GM18873 (cell line): ENCODE results near the gene ADAMTSL2.

ENCODE experiments used
- ATAC-seq: cut with Tn5 transposase; IDR thresholded peaks from one replicate; pipeline ENCODE4 v1.9.1; 2021; ENCODE audit warnings: mild to moderate bottlenecking, moderate library complexity, moderate number of reproducible peaks; ENCODE audit not compliant: unreplicated experiment, low FRiP score

ADAMTSL2 gene

DNA sequence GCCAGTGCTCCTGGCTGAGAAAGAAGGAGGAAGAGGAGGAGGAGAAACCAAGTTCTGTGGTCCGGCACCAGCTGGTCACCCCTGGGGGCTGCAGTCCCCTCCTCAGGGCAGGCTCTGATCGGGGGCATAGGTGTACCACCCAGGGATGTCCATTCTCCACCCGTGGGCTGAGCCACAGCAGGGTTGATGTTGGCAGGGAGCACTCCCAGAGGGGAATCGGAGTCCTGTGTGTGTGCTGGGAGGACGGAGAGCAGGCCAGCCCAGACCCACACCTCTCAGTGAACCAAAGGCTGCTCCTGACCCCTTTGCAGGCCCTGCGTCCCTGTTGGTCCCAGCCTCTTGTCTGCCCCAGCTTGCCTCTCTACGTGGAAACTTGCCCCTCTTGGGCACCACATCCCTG, 4.6 kb upstream of the ADAMTSL2 start:
- ATAC-seq = no peak

DNA sequence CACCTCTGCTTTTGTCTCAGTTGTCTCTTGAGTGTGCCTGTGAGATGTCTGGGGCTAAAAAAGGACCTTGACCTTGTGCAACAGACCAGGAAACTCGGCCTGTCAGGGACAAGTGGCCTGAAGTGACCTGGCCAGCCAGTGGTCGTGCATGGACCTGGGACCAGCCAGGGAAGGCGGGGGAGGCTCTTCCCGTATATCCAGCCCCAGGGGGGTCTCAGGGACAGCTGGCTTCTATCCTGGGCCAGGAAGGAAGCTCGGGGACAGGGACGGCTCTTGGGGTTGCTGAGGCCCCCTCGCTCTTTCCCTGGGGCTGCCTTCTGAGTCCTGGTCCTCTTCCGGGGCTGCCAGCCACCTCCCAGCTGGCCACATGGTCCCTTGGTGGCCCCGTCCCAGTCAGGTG, 3.2 kb upstream of the ADAMTSL2 start:
- no peak for ATAC-seq

DNA sequence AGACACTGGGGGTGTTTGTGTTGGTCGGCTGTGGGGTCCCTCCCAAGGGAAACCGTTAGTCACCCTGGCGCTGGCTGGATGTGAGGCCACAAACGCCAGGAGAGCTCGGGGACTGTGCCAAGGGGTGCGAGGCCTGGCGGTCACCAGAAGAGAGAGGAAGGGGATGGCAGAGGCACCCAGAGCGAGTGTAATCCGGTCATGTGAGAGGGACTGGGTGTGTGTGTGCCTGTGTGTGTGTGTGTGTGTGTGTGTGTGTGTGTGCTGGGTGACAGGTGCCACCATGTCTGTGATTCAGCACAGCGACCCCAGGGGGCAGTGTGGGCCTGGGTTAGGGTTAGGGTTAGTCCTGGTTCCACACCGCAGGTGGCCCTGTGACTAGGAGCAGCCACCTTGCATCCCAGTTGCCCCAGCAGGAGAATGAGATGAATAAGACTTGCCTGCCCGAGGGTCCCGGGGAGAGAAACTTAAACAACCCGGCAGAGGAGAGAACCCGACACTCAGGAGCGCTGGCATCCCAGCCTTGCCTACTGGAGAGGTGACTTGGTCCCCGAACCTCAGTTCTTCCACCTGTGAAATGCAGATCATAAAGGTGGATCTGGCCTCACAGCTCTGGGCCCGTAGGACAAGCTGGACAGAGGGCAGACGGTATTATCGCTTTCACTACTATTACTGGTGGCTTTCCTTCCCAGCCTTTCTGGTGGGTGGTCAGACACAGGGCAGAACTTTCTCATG, 1.4 kb upstream of the ADAMTSL2 start:
- ATAC-seq = no peak

DNA sequence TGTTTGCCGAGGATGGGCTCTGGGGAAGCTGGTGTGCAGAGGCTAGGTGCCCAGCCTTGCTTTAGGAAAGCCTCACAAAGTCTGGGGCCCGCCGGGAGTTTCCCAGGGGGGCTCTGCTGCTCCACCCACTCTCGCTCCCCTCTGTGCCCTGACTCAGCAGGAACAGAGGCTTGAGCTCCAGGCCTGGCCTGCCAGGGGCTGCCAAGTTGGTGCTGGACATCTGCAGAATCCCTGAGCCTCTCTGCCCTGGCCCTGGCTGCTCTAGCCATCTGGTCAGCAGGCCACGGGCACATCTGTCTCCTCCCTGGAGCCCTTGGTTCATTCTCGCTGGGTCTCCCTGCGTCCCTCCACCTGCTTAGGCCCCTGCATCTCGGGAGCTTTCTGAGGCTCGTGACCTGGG, 647 bp upstream of the ADAMTSL2 start:
- no peak for ATAC-seq

DNA sequence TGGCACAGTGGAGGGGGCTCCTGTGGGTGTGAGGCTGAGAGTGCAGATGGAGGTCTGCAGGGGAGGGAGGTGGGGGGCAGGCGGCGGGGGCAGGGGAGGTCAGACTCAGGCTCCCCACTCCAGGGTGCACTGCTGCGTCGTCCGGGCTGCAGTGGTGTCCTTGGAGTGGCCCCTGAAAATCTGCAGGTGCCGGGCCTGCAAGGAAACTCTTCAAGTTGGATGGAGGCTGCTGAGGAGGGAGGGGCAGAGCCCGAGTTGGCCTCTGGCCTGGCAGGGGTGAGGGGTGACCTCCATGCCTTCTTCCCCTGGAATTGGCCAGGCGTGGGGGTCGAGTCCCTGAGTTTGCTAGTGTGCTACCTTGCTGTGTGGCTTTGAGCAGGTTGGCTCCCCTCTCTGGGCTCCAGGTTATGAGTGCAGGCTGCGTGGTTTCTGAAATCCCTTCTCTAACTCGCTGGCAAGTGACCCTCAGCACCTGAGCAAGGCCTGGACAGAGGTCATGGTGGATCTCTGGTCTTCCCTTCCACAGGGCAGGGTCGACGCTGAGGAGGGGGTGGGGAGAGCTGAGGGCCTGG, 888 bp downstream of the ADAMTSL2 start:
- ATAC-seq = no peak

DNA sequence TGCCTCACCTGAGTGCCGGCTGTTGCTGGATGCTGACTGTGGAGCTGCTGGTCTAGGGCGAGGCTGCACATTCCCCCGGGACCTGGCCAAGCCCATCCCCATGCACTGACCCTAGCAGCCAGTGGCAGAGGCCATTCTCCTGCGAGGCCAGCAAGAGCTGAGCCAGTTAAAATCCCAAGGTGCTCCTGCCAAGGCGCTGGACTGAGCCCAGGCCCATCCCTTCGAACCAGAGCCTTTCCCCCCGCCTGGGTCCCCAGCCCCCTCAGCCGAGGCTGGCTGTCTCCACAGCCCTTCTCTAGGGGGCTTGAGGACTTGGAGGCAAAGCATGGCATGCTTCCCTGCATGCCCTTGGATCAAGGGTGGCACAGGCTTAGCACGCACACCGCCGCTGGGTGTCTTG, 1.6 kb downstream of the ADAMTSL2 start:
- no peak for ATAC-seq

DNA sequence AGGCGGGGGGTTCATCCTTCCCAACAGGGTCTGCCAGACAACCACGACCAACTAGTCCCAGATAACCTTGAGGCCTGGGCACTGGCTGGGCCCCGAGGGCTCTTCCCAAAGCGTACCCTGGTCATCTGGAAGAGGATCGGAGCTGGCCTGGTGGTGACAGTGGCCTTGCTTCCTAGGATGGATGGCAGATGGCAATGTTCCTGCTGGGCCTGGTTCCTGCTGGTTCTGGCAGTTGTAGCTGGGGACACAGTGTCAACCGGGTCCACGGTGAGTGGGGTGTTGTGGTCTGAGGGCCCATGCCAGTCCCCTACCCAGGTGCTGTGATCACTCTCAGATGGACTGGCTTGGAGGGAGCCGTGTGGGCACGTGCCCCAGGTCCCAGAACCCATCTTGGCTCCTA, 2.0 kb downstream of the ADAMTSL2 start:
- no peak for ATAC-seq

DNA sequence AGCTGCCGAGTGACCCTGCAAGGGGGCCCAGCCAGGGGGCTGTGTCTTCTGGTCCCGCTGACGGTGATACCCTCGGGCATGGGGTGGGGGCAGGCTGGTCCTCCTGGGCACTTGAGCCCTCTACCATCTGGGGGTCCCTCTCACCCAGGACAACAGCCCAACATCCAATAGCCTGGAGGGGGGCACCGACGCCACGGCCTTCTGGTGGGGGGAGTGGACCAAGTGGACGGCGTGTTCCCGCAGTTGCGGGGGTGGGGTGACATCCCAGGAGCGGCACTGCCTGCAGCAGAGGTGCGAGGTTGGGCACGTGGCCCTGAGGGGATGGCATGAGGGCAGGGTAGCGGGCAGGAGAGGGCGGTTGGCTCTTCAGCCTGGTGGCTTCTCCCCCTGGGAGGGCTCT, 2.8 kb downstream of the ADAMTSL2 start:
- no peak for ATAC-seq

DNA sequence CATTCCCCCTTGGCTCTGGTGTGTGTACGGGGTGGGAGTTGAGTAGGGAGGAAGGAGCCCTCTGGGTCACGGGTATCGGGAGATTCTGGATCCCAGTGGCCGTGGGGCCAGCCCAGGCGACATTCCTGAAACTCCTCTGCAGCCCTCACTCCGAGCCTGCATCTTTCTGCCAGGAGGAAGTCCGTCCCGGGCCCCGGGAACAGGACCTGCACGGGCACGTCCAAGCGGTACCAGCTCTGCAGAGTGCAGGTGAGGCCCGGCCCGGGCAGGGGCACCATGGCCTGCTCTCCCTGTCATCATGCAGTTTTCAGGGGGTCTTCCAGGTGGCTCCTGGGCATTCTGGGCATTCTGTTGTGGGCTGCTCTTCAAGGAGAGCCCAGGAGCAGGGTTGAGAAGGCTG, 3.7 kb downstream of the ADAMTSL2 start:
- ATAC-seq = no peak

DNA sequence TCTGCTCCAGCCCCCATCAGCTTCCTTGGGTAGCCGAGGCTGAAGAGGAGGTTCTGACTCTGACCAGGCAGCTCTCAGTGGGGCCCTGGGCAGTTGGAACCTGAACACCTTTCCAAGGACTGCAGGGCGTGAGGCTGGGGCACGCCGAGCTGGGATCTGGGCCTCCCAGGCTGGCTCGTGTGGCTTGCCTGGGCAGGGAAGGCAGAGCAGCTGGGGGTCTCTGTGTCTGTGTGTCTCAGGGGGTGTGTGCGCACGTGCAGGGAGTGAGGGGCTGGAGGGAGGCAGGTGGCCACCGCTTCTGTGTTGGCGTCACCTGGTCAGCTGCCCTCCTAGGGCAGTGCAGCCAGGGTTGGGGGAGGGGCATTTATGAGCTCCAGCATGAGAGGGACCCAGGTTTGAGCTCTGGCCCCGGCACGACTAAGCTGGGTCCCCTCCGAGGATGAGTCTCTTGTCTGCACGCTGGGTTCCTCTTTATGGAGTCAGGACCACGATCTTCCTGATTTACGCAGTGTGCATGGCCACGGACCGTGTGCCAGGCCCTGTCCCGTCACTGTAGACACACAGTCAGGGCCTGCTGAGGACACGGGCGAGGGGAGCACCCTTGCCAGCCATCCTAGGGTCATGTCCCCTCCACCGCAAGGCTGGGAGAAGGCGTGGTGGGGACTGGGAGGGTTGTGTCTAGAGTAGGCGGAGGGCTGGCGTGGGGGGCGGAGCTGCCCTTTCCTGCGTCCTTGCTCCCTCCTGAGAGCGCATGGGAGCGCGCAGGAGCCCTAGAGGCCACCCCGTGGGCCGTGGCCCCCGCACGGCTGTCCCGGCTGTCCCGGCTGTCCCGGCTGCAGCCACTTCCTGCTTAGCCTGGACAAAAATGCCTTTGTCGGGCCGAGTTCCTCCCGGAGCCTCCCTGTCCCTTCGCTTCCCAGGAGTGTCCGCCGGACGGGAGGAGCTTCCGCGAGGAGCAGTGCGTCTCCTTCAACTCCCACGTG, 4.6 kb downstream of the ADAMTSL2 start:
- no peak for ATAC-seq

DNA sequence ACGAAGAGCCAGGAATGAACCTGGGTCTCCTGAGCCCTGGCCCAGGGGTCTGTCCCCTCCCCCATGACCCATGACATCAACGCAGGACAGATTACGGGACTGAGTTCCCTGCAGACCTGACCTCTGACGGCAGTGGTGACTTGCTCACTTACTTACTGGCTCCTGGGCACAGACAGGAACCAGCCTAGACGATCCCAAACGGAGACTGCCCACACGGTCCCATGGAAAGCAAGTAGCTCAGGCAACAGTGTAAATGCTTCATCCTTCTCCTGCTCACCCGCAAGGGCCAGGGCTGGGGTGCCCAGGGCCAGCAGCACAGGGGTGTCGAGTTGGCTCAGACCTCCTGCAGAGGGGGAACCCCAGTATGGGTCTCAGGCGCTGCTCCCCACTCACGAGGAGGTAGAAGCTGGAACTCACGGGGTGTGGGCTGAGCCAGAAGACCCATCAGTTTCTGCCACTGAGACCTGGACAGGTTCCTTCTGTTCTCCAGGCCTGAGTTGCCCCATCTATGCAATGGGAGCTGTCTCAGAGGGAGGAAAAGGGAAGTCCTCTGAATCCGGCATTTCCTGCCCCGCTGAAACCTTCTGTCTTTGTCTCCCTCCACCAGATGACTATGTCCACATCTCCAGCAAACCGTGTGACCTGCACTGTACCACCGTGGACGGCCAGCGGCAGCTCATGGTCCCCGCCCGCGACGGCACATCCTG, 5.6 kb downstream of the ADAMTSL2 start:
- no peak for ATAC-seq

DNA sequence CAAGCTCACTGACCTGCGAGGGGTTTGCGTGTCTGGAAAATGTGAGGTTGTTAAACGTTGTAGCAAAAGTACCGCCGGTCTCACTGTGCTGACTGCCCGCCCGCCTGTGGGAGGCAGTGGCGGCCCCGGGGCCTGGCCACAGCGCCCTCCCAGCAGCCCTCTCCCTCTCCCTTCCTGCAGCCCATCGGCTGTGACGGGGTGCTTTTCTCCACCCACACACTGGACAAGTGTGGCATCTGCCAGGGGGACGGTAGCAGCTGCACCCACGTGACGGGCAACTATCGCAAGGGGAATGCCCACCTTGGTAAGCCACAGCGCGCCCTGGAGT, 6.2 kb downstream of the ADAMTSL2 start:
- ATAC-seq = no peak

DNA sequence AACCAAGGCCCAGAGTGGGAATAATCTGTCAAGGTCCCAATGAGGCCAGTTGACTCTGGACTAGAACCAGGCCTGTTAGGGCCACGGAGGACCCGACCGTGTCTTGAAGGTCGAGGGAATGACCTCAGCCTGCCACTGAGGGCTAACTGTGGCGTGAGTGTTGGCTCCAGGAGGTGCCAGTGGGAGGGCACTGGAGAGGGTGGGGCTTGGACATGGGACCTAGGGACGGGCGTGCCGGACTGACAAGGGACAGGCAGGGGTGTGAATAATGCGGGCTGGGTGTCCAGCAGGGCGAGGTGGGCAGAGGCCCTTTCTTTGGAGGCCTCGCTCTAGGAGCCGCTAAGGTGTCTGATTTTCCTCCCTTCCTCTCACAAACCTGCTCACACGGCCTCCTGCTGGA, 7.5 kb downstream of the ADAMTSL2 start:
- no peak for ATAC-seq

DNA sequence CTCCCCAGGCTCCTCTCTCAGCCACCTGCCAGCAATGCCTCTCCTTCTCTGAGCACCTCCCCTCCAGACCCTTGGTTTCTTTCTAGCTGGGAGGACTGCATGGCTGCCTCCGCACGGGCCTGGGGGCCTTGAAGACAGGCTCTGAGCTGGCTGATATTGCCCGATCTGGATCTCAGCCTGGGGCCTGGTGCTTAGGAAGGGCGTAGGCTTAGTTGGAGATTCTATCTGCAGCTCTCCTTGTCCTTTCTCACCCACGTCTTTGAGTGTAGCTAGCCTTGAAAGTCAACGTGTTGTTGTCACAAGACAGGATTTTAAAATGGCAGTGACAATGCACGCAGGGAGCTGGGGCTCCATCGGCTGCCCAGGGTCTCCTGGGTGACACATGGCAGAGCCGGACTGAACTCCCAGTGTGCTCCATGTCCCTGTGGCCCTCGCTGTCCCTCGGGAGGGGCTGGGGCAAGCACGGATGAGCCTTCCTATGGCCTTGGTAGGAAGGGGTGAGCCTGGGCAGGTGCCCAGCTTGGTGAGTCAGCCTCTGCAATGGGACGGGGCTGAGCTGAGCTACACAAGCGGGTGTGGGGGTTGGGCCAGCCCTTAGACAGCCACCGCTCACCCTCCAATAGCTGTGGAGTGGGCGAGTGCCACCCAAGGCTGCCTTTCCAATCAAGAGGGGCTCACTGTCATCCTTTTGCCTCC, 9.4 kb downstream of the ADAMTSL2 start:
- no peak for ATAC-seq

DNA sequence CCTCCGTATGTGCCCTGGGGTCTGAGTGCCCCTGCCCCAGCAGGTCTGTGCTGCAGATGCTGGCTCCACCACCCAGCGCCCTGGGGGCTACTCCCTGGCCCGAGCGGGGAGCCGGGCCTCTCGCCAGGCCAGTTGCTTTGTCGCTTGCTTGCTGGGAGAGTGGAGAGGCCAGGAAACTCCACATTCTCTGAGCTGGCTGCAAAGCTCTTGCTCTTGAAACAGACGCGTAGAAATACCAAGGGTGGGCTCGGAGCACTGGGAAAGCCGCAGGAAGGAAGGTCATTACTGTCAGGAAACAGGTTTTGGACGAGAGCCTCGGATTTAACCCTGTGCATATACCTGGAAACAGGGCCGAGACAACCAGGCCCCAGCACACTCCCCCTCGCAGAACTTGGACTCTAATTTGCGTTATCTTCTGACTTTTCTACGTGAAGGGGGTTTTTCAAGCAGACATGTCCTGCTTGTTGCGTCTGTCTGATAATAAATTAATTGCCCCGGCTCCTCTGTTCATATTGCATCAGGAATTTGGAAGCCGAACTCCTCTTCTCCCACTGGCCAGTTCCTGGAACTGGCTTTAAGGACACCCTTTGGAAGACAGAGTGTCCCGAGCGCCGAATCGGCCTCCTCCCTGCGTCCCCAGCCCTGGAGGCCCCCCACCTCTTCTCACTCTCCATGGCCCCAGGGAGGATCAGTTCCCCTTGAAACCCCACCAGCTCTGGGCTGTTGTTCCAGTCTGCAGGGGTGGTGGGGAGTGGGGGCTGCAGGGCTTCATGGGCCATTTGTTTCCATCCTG, 11.2 kb downstream of the ADAMTSL2 start:
- ATAC-seq = no peak

DNA sequence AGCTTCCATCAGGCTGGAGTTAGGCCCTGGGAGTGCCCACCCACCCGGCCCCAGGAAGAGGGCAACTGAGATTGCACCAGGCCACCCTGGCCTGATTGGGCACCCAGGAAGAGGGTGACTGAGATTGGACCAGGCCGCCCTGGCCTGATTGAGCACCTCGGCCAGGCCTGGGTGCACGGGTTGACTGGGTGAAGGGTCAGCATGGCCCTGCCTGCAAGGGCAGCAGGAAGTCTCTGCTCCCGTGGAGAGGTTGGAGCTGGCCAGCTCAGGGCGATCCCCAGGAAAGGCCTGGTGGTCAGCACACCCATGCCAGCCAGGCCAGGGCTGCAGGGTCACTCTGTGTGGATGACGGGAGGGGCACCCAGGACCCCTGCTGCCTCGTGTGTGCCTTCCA, 11.8 kb downstream of the ADAMTSL2 start:
- ATAC-seq = no peak

DNA sequence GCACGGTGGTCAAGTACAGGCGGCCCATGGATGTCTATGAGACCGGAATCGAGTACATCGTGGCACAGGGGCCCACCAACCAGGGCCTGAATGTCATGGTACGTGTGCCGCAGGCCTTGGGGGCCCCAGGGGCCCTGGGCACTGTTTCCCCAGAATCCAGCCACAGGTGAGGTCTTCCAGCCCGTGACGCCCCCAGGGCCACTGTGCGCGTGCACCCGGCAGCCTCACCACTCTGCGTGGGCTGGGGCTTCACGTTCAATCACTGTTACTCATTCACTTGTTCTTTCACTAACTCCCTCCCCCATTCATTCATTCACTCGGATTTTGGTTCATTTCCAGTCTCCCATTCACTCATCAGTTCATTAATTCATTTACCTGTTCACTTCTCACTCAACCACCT, 12.6 kb downstream of the ADAMTSL2 start:
- no peak for ATAC-seq

DNA sequence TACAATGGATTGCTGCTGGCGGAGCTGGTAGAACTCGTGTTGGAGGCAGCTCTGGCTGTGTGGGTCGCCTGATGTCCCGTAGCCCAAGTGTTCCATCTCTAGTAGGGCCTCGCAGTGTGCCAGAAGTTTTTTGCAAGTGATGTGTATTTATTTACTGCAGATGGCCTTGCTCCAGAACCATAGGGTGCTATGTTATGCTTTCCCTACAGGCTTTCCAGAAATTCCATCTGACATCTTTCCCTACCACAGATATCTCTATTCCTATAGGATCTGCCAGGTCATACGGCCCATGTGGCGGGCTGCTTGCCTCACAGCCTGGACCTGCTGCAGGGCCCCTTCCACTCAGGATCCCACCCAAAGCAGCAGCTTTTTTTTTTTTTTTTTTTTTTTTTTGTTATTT, 16.9 kb downstream of the ADAMTSL2 start:
- ATAC-seq = no peak

DNA sequence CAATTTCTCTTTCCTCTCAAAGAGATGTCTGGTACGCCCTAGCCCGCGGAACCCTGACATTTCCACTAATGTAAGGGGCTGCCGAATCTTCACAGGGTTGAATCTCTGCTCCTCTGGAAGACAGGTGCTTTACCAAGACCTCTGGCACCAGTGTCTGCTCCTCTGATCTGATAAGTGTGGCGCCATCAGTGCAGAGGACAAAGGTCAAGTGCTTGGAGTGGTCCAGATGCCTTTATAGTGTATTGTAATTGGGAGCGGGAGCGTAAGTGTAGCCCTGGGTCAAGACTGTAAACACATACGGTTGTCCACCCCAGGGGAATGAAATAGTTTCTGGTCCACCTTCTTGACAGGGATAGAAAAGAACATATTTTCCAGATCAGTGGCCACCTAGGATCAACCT, 17.7 kb downstream of the ADAMTSL2 start:
- ATAC-seq = no peak

DNA sequence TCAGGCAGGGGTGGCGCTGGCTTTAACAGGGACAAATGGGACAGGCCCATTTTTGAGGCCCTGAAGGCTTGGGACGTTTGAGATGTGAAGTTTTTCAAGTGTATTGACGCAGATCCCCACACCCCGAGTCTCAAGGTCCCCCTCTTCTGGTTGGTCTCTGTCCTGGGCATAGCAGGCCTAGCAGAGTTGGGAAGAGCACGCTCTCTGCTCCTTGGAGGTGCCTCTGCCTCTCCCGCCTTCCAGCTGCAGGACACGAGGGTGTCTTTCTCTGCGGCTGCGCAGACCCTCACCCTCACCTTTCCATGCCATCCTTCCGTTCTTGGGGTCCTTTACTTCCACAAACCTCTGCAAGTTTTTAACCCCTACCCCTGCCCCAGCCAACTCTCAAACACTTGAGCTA, 18.6 kb downstream of the ADAMTSL2 start:
- no peak for ATAC-seq
